Measurements from ENCODE around the gene RHEX. TPM values are rescaled to one million over a fixed set of nuclear protein-coding genes. Genes with fewer than 3 reads are reported as not detected.

RHEX gene
- total and polyA plus RNA-seq, 2 of the 13 experiments (the other 11 are each of a cell fraction or from before 2014, with no cell fraction given): 1.4 to 2.7 TPM

- Histone ChIP-seq H3K4me2 (ENCODE audit: low read depth, low read length) (no peak overlapping the region), H3K4me3 (replicated peaks in 1 of 3; ENCODE audit: insufficient read depth in 1 of 3, low read depth in 2 of 3, low read length in 3 of 3) (no peak overlapping the region), H2AFZ (ENCODE audit: low read length) (no peak overlapping the region), H3K9ac (ENCODE audit: insufficient read depth, low read depth, low read length) (no peak overlapping the region), H3K4me1 (ENCODE audit: insufficient read depth, low read length) (no peaks in the 10 kb centered on the region), H4K20me1 (ENCODE audit: insufficient read depth, low read length) (no peaks in the 10 kb centered on the region), H3K79me2 (ENCODE audit: insufficient read depth, low read length) (no peaks in the 10 kb centered on the region), H3K9me3 (ENCODE audit: low read length) (no peaks in the 10 kb centered on the region), H3K36me3 (replicated peaks in 1 of 2; ENCODE audit: control insufficient read depth in 1 of 2, insufficient read depth in 2 of 2, low read length in 2 of 2) (no peaks in the 10 kb centered on the region), H3K27ac (ENCODE audit: extremely low read length, insufficient read depth, low read length) (no peak overlapping the region), H3K27me3 (ENCODE audit: control insufficient read depth in 1 of 2, insufficient read depth in 2 of 2, low read length in 2 of 2) (peaks cover 0 to 22% of the 10 kb centered on the region in 2 experiments; a peak in 2 of 5 replicates)
- intact Hi-C loops (cut with micrococcal nuclease; ENCODE audit: unreplicated experiment): no loop called here
- FAIRE-seq (no peak), ATAC-seq (no peak), DNase-seq (ENCODE audit: low spot score) (no peak)
- TF ChIP-seq ATF7 (IDR thresholded peaks at IDR 0.05) (no peak), ATF7 (CRISPR knock-in tag; IDR thresholded peaks at IDR 0.05) (no peak), REST (IDR thresholded peaks at IDR 0.05; ENCODE audit: borderline replicate concordance in 1 of 2, low read depth in 1 of 2, low read length in 2 of 2) (peak in 1 of 2 experiments; percentile 59; a peak in 1 of 4 replicates)
- POLR2A ChIA-PET: no interaction called here
- 18% methylated on average over 7 of the region's 7 CpGs for WGBS (ENCODE audit: low lambda C conversion rate)
- BruUV-seq (replicated peaks): no TSS peak
- CTCF ChIA-PET (ENCODE audit: low intra/inter-chr PET ratio, low total read pairs): no interaction called here
- in situ Hi-C loops (cut with HindIII; ENCODE audit: extremely low pct_ligation_motif_present, low pct_unique_long_range_greater_than_20kb): no loop called here
Observed at GRCh38 chr1:206133751-206134415, 80.9 kb downstream of the RHEX start.

GRCh38 chr1:206135248-206135647 lies 82.3 kb downstream of the RHEX start:
- H4K20me1 ChIP-seq (ENCODE audit: insufficient read depth, low read length): no peaks in the 10 kb centered on the region
- H3K79me2 ChIP-seq (ENCODE audit: insufficient read depth, low read length): no peaks in the 10 kb centered on the region
- no peaks in the 10 kb centered on the region for H3K4me1 ChIP-seq (ENCODE audit: insufficient read depth, low read length)
- intact Hi-C loops (cut with micrococcal nuclease; ENCODE audit: unreplicated experiment): no loop called here
- ChIA-PET POLR2A (no interaction called here), CTCF (ENCODE audit: low intra/inter-chr PET ratio, low total read pairs) (no interaction called here)
- H2AFZ ChIP-seq (ENCODE audit: low read length): no peak overlapping the region
- no TSS peak for BruUV-seq (replicated peaks)
- no peak overlapping the region for H3K27ac ChIP-seq (ENCODE audit: extremely low read length, insufficient read depth, low read length)
- H3K9me3 ChIP-seq (ENCODE audit: low read length): no peaks in the 10 kb centered on the region
- H3K27me3 ChIP-seq (ENCODE audit: control insufficient read depth in 1 of 2, insufficient read depth in 2 of 2, low read length in 2 of 2): peaks cover 0 to 18% of the 10 kb centered on the region in 2 experiments; a peak in 2 of 5 replicates
- no peaks in the 10 kb centered on the region for H3K36me3 ChIP-seq (replicated peaks in 1 of 2; ENCODE audit: control insufficient read depth in 1 of 2, insufficient read depth in 2 of 2, low read length in 2 of 2)
- FAIRE-seq: no peak
- H3K9ac ChIP-seq (ENCODE audit: insufficient read depth, low read depth, low read length): no peak overlapping the region
- DNase-seq (ENCODE audit: low spot score): no peak
- in situ Hi-C loops (cut with HindIII; ENCODE audit: extremely low pct_ligation_motif_present, low pct_unique_long_range_greater_than_20kb): no loop called here
- 50% methylated on average over 2 of the region's 2 CpGs for WGBS (ENCODE audit: low lambda C conversion rate)
- H3K4me2 ChIP-seq (ENCODE audit: low read depth, low read length): no peak overlapping the region
- ATAC-seq: no peak
- no peak overlapping the region for H3K4me3 ChIP-seq (replicated peaks in 1 of 3; ENCODE audit: insufficient read depth in 1 of 3, low read depth in 2 of 3, low read length in 3 of 3)
- TF ChIP-seq, protein P1, sequence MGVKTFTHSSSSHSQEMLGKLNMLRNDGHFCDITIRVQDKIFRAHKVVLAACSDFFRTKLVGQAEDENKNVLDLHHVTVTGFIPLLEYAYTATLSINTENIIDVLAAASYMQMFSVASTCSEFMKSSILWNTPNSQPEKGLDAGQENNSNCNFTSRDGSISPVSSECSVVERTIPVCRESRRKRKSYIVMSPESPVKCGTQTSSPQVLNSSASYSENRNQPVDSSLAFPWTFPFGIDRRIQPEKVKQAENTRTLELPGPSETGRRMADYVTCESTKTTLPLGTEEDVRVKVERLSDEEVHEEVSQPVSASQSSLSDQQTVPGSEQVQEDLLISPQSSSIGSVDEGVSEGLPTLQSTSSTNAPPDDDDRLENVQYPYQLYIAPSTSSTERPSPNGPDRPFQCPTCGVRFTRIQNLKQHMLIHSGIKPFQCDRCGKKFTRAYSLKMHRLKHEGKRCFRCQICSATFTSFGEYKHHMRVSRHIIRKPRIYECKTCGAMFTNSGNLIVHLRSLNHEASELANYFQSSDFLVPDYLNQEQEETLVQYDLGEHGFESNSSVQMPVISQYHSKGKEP (CRISPR knock-in tag; IDR thresholded peaks at IDR 0.05): no peak
- TF ChIP-seq HOXA7 (CRISPR knock-in tag; IDR thresholded peaks at IDR 0.05) (no peak), STAT5B (CRISPR knock-in tag; IDR thresholded peaks at IDR 0.05) (no peak), SYNCRIP (IDR thresholded peaks at IDR 0.05; ENCODE audit: insufficient read depth, low read depth, low read length) (no peak), ZNF251 (CRISPR knock-in tag; IDR thresholded peaks at IDR 0.05) (no peak), ZNF616 (CRISPR knock-in tag; IDR thresholded peaks at IDR 0.05; ENCODE audit: low read depth) (no peak), IKZF4 (CRISPR knock-in tag; IDR thresholded peaks at IDR 0.05; ENCODE audit: borderline replicate concordance, low read depth, not compliant biosample characterization) (no peak), MED1 (CRISPR knock-in tag; IDR thresholded peaks at IDR 0.05) (no peak), STAG1 (CRISPR knock-in tag; IDR thresholded peaks at IDR 0.05) (no peak), XBP1 (CRISPR knock-in tag; IDR thresholded peaks at IDR 0.05) (no peak)

Measured in HepG2 (cell line).